Prostate gland (tissue), 2 donors: ENCODE measurements around the gene ALG1L2.
"Not testable (repeated sequence)": the region's sequence is repeated elsewhere in the genome, so short reads cannot be mapped to it uniquely, and the experiment has no call there.

Source experiments
- POLR2A ChIP-seq: fragments of 450-650 bp; IDR thresholded peaks from one replicate; pipeline ENCODE4 v1.6.1; 2016; ENCODE audit warnings: antibody characterized with exemption, mild to moderate bottlenecking
- POLR2AphosphoS5 ChIP-seq: sonication (generic); formaldehyde crosslinking; IDR thresholded peaks from one replicate; pipeline ENCODE4 v1.6.1; 2017; ENCODE audit warnings: antibody characterized with exemption
- TF ChIP-seq, protein P1 (sequence below), 4 experiments: fragments of 200-600 bp in 2 of 4; fragments of 450-650 bp in 2 of 4; sonication (generic) in 2 of 4; IDR thresholded peaks; 1 replicate in 3 of 4; 2 replicates in 1 of 4; pipeline ENCODE4 v1.5.1; 2016 to 2019; ENCODE audit warnings: antibody characterized with exemption in 4 of 4, mild to moderate bottlenecking in 2 of 4, moderate library complexity in 2 of 4

DNA sequence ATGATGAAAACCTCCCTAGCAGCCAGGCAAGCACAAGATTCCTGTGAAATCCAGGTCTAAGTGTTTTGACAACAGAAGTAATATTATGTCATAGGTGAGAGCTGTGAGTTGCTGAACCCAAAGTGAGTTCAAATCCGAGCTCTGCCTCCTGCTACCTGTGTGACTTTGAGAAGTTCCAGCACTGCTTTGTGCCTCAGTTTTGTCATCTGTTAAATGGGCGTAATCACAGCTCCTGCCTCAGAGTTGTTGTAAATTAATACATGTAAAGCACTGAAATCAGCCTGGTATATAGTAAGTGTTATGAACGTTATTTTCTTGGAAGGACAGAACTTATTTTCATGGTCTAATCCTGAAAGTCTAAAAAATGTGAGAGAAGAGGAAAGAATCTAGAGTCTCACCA, 38.7 kb downstream of the ALG1L2 start:
- not testable (repeated sequence) for TF ChIP-seq POLR2A, POLR2AphosphoS5
- TF ChIP-seq, protein P1, sequence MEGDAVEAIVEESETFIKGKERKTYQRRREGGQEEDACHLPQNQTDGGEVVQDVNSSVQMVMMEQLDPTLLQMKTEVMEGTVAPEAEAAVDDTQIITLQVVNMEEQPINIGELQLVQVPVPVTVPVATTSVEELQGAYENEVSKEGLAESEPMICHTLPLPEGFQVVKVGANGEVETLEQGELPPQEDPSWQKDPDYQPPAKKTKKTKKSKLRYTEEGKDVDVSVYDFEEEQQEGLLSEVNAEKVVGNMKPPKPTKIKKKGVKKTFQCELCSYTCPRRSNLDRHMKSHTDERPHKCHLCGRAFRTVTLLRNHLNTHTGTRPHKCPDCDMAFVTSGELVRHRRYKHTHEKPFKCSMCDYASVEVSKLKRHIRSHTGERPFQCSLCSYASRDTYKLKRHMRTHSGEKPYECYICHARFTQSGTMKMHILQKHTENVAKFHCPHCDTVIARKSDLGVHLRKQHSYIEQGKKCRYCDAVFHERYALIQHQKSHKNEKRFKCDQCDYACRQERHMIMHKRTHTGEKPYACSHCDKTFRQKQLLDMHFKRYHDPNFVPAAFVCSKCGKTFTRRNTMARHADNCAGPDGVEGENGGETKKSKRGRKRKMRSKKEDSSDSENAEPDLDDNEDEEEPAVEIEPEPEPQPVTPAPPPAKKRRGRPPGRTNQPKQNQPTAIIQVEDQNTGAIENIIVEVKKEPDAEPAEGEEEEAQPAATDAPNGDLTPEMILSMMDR (IDR thresholded peaks at IDR 0.05): not testable (repeated sequence)
